NOMO-1 treated with dmso at 0.1 percent for 144 hours (cell line): ENCODE measurements around the gene POLR2I.
"Not testable (repeated sequence)": the region's sequence is repeated elsewhere in the genome, so short reads cannot be mapped to it uniquely, and the experiment has no call there.

ENCODE experiments used
- DNase-seq: peaks from one replicate; lab custom pipeline; 2025; ENCODE audit not compliant: unreplicated experiment; lab: John Stamatoyannopoulos, UW

Gene POLR2I

DNA sequence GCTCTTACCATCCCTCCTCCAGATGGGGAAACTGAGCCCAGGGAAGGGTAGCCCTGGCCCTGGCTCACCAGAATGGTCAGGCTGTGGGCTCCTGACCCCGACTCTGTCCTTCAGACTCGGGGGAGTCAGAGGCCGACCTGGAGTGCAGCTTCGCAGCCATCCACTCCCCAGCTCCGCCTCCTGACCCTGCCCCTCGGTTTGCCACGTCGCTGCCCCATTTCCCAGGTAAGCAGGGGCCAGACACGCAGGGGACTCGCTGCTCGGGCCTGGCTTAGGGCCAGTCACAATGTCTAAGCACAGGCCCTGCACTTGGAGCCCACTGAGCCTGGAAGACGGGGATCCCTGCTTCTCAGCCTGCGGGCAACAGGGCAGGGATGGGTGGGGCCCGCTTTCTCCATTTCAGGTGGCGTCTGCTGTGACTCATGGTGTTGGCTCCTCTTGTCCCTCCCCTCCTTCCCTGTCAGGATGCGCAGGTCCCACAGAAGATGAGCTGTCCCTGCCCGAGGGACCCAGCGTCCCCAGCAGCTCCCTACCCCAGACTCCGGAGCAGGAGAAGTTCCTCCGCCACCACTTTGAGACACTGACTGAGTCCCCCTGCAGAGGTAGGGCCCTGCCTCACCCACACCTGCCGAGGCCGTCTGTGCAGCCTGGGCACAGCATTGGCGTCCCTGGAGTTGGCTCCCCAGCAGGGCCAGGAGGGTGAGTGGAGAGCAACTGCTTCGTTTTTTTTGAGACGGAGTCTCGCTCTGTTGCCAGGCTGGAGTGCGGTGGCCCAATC lies 12.9 kb downstream of the POLR2I start:
- no peak for DNase-seq

DNA sequence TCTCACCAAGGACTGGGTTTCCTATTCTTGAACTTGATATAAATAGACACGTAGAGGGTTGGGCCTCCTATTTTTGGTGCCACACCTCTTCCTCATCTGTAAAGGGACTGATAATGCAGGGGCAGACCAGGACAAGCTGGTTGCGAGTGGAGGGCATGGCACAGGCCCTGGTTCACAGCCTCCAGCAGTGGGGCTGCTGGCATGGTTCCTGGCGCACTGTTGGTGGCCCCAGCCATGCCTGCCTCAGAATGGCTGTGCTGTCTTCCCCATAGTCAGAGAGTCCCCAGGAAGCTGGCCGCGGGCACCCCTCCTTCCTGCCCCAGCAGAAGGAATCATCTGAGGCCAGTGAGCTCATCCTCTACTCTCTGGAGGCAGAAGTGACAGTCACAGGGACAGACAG lies 14.2 kb downstream of the POLR2I start:
- DNase-seq, result no peak

GRCh38 chr19:36099166-36099785 lies 15.4 kb downstream of the POLR2I start:
- DNase-seq, result no peak

DNA sequence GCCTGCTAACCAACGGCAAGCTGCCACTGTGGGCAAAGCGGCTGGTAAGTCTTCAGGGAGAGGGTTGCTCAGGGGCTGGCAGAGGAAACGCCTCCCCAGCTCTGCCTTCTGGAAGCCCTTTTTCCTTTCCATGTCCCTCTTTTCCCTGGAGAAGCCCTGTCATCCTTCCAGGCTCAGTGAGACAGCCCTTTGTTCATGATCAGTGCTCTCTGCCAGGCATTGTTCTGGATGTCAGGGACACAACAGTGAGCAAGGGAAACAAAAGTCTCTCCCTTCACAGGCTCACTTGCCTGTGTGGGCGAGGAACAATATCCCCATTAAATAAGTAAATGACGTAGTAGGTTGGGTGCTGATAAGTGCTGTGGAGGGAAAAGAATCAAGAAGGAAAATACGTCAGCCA lies 17.6 kb downstream of the POLR2I start:
- DNase-seq, result no peak

GRCh38 chr19:36093687-36094086 lies 21.0 kb downstream of the POLR2I start:
- no peak for DNase-seq

DNA sequence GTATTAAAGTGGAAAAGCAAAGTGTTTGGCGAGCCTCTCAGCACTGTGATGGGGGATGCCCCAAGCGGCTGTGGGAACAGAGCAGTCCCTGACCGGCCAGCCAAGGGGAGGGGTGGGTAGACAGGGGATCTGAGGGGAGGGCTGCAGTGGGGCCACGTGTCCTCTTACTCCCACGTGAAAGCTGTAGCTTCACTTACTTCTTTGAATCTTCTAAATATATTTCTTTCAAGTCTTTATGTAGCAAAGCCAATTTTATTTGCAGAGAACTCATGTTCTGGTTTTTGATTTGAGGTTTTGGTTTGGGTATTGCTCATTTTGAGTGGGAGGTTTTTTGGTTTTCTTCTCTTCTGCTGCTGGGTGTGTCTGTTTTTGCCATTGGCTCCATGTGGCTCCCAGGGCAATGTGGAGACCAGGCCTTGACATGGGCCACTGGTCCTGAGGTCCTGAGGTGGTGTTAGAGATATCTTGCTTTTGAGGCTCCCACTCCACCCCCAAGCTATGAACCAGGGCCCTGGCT lies 21.5 kb downstream of the POLR2I start:
- no peak for DNase-seq

GRCh38 chr19:36092566-36092965 lies 22.1 kb downstream of the POLR2I start:
- no peak for DNase-seq

- DNase-seq, result no peak
These were observed 23.6 kb downstream of the POLR2I start for GRCh38 chr19:36090910-36091695.

DNA sequence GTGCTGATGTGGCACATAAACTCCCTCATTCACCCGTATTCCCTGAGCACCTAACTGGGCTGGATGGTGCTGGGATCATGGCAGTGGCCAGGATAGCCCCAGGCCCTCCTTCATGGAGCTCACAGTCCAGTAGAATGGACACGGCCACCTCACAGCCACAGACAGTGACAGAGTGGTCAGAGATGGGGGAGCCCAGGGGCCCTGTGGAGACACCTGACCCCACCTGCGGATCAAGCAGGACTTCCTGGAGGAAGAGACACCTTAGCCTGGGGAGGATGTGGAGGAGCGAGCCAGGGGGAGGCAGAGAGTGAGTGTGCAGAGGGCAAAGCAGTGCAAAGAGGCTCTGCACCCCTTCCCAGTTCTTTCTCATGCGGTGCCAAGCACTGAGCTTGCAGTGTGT lies 24.8 kb downstream of the POLR2I start:
- no peak for DNase-seq

GRCh38 chr19:36086326-36086725 lies 28.3 kb downstream of the POLR2I start:
- no peak for DNase-seq

GRCh38 chr19:36084231-36085009 lies 30.3 kb downstream of the POLR2I start:
- no peak for DNase-seq

DNA sequence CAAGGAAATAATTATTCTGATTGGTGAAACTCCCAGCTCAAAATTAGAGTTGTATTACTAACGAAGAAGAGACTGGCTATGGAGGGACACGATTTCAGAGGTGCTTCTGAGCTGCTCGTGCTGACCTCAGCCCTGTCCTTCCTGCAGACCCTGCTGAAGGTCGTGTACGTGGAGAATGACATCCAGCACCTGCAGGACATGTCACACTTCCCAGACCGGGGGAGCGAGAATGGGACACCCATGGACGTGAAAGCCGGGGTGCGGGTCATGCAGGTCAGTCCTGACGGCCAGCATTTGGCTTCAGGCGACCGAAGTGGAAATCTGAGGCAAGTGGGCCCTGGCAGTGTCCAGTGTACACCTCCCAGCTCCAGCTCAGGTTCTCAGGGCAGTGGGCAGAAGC lies 31.8 kb downstream of the POLR2I start:
- no peak for DNase-seq

DNA sequence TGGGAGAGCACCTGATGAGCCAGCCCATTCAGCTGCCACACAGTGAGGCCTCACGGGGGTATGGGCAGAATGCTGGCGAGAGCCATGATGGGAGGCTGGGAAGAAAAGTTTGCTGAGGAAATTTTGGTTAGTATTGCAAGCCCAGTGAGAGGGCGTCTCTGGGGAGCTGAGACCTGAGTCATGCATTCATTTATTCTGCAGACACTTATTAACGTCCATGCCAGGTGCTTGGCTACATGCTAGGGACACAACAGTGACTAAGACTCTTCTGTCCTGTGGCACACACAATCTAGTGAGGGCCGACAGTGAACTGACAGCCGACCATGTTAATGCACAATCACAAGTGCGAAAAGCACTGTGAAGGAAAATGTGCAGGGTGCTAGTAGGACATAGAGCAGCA lies 32.8 kb downstream of the POLR2I start:
- no peak for DNase-seq

DNA sequence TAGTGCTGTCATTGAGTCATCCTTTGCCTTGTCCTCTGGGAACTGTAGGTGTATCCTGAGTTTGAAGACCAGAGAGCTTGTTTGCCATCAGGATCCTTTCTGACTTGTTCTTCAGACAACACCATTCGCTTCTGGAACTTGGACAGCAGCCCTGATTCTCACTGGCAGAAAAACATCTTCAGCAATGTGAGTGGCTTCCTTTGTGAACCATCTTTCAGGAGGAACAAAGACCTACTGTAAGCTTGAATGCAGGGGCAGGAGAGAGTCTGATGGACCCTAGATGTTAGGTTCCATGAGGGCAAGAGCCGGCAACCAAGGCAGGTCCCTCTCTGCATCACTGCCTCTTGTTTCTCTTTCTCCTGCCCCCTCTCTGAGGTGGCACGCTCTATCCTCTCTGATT lies 33.3 kb downstream of the POLR2I start:
- no peak for DNase-seq

GRCh38 chr19:36079389-36079945 lies 35.2 kb downstream of the POLR2I start:
- no peak for DNase-seq

DNA sequence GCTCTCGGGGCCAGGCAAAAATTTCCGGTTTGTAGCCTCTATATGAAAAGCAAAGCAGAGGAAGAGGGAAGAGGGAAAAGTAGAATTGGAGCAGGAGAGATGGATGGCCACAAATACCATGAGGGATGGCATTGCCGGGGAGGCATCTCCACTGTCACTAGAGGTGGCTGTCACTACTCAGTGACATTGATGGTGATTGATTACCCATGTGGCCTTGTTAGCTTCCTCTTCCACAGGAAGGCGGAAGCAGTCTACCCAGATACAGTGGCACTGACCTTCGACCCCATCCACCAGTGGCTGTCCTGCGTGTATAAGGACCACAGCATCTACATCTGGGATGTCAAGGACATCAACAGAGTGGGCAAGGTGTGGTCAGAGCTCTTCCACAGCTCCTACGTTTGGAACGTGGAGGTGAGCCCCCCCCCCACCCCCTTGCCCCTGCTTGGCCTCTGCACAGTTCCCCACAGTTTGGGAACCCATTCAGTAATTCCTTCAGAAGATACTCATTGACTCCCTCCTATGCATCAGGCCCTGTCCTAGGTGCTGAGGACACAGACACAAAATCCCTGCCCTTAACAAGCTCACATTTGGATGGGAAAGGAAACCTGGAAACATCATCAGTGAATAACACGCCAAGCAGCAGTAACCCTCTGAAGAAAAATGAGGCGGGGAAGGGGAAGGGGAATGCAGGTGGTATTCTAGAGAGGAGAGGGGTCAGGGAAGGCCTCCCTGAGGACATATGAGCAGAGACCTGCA lies 41.4 kb downstream of the POLR2I start:
- no peak for DNase-seq

DNA sequence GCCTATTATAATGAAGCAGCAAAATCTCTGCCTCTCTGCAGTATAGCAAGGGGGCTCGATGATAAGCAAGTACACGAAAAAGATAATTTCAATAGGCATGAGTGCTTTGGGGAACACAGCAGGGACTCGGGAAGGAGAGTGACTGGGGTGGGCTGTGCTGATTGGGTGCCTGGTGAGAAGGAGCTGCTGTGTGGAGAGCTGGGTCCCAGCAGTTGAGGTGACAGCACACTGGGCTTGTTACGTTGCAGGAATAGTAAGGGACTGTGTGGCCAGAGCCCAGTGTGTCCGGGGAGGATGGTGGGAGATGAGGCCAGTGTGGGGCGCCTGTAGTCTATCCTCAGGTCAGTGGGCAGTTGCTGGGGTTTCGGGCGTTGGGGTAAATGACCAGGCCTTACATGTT lies 42.6 kb downstream of the POLR2I start:
- no peak for DNase-seq

DNA sequence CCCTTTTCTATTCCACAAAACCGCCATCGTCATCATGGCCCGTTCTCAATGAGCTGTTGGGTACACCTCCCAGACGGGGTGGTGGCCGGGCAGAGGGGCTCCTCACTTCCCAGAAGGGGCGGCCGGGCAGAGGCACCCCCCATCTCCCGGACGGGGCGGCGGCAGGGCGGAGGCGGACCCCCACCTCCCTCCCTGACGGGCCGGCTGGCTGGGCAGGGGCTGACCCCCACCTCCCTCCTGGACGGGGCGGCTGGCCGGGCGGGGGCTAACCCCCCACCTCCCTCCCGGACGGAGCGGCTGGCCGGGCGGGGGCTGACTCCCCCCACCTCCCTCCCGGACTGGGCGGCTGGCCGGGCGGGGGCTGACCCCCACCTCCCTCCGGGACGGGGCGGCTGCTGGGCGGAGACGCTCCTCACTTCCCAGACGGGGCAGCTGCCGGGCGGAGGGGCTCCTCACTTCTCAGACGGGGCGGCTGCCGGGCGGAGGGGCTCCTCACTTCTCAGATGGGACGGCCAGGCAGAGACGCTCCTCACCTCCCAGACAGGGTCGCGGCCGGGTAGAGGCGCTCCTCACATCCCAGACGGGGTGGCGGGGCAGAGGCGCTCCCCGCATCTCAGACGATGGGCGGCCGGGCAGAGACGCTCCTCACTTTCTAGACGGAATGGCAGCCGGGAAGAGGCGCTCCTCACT lies 45.7 kb downstream of the POLR2I start:
- not testable (repeated sequence) for DNase-seq

- DNase-seq, result no peak
These were observed 47.0 kb downstream of the POLR2I start for GRCh38 chr19:36067681-36068080.
